GM21723 (cell line): ENCODE measurements around the gene NPC1L1.

Source experiments
- ATAC-seq: cut with Tn5 transposase; IDR thresholded peaks from one replicate; pipeline ENCODE4 v1.9.1; 2021; ENCODE audit warnings: mild to moderate bottlenecking, moderate library complexity; ENCODE audit not compliant: unreplicated experiment

NPC1L1 gene, protein sequence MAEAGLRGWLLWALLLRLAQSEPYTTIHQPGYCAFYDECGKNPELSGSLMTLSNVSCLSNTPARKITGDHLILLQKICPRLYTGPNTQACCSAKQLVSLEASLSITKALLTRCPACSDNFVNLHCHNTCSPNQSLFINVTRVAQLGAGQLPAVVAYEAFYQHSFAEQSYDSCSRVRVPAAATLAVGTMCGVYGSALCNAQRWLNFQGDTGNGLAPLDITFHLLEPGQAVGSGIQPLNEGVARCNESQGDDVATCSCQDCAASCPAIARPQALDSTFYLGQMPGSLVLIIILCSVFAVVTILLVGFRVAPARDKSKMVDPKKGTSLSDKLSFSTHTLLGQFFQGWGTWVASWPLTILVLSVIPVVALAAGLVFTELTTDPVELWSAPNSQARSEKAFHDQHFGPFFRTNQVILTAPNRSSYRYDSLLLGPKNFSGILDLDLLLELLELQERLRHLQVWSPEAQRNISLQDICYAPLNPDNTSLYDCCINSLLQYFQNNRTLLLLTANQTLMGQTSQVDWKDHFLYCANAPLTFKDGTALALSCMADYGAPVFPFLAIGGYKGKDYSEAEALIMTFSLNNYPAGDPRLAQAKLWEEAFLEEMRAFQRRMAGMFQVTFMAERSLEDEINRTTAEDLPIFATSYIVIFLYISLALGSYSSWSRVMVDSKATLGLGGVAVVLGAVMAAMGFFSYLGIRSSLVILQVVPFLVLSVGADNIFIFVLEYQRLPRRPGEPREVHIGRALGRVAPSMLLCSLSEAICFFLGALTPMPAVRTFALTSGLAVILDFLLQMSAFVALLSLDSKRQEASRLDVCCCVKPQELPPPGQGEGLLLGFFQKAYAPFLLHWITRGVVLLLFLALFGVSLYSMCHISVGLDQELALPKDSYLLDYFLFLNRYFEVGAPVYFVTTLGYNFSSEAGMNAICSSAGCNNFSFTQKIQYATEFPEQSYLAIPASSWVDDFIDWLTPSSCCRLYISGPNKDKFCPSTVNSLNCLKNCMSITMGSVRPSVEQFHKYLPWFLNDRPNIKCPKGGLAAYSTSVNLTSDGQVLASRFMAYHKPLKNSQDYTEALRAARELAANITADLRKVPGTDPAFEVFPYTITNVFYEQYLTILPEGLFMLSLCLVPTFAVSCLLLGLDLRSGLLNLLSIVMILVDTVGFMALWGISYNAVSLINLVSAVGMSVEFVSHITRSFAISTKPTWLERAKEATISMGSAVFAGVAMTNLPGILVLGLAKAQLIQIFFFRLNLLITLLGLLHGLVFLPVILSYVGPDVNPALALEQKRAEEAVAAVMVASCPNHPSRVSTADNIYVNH (N-terminal part only)

DNA sequence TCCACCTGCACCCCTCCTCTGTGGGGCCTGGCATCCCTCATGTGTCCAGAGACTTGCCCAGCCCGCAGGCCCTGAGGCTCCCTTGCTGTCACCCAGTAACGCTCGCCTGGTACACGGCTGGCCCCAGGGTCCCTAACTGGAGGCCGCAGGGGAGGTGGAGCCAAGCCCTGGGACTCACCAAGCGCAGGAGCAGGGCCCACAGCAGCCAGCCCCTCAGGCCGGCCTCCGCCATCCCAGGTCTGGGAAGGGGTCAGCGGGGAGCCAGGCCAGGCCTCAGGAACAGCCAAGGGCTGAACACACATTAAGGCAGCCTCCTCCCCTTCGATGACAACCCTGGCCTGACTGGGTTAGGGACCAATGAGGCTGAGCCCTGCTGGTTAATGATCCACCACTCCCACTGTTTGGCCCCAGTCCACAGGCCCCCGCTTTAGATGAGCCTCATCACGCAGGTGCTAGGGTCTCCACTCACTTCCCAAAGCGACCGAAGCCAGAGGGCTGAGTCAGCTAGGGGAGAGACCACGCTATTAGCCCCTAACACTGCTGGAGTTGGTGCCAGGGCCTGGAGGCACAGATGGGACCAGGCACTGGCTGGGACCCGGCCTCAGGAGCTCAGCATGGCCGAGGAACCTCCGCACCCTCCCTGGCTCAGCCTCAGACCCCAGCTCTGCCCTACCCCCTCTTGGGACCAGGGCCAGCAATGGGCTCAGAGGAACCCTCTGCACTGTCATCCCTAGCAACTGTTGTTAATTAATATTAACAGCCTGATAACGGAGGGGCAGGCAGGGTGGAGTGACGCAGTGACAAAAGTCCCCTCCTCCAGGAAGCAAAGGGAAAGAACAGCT, at the start of gene NPC1L1:
Gene NPC1L1, minus strand, starts transcription at position 303 of the 842 bp plus-strand sequence. Its CDS starts 71 bp downstream, at position 232.
- no peak for ATAC-seq

GRCh38 chr7:44590910-44591309, 49.8 kb upstream of the NPC1L1 start:
- no peak for ATAC-seq

DNA sequence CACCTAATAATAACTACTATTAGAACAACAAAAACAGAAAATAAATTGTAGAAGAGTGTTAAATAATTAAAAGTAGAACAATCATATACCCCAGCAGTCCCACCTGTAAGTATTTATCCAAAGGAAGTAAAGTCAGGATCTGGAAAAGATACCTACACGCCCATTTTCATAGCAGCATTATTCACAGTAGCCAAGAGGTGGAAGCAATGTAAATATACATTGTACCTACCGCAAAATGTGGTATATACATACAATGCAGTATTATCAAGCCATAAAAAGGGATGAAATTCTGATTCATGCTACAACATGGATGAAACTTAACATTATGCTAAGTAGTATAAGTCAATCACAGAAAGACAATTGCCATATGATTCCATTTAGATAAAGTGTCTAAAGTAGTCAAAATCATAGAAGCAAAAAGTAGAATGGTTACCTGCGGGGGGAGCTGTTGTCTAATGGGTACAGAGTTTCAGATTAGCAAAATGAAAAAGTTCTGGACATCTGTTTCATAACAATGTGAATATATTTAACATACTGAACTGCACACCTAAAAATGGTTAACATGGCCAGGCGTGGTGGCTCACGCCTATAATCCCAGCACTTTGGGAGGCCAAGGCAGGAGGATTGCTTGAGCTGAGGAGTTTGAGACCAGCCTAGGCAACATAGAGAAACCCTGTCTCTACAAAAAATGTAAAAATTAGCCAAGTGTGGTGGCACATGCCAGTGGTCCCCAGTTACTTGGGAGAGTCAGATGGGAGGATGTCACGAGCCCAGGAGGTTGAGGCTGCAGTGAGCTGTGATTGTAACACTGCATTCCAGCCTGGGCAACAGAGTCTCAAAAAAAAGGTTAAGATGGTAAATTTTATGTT, 46.9 kb upstream of the NPC1L1 start:
- peak; percentile 79 for ATAC-seq

DNA sequence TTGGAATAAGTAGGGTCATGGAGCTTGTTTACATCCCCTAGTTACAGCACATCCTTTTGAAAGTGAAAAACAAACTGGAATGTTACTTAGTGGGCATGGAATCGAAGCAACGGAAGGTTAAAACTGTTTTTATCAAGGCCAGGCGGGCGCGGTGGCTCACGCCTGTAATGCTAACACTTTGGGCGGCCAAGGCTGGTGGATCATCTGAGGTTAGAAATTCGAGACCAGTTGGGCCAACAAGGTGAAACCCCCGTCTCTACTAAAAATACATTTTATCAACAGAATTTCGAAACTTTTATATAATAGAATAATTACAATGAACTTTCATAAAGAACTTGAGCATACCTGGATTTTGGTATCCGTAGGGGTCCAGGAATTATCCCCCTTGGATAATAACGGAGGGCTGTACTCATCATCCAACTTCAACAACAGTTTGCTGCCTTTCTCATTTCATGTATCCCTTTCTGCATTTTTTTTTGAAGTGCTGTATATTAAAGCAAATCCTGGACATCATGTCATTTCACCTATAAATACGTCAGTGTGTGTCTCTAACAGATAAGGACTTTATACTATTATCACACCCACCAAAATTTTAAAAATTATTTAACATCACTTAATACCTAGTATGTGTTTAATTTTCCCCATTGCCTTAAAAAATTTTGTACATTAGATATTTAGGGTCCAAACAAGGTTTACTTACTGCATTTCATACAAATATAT, 42.2 kb upstream of the NPC1L1 start:
- no peak for ATAC-seq

DNA sequence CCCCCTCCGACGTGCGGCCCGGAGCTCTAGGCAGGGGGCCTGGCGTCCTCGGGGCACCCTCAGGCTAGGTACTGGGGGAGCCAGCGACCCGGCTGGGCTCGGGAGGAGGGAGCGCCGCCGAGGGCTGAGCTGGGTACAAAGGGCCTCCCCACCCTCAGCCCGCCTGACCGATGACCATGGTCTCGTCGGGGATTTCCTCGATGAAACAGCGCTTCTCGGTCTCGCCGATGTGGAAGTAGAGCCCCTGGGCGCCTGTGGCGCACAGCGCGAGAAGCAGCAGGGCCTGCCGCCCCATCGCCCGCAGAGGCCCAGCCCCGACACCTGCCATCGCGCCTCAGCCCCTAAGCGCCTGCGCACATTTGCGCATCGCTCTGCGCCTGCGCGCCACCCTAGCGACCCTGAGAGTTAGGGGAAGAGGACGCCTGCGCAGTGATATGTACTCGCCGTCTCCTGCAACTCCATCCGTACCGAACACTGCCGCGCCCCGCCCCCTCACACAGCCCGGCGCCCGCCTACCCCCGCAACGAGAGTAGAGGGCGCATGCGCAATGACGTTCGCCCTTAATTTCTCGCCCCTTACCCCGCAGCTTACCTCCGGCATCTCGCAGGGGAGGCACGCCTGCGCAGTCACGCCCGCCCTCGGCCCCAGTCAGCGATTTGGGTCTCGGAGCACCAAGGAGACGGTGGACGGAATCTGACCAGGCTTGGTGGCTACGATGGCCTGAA, 40.9 kb upstream of the NPC1L1 start, which contains the start of gene TMED4:
Gene TMED4, minus strand, starts transcription at position 353 of the 725 bp plus-strand sequence. Its CDS starts 25 bp downstream, at position 328.
- ATAC-seq = peak; percentile 86

- ATAC-seq = peak; percentile 38
Observed at GRCh38 chr7:44580945-44581878, 40.1 kb upstream of the NPC1L1 start.

- ATAC-seq = no peak
Observed at GRCh38 chr7:44576228-44576627, 35.1 kb upstream of the NPC1L1 start.

DNA sequence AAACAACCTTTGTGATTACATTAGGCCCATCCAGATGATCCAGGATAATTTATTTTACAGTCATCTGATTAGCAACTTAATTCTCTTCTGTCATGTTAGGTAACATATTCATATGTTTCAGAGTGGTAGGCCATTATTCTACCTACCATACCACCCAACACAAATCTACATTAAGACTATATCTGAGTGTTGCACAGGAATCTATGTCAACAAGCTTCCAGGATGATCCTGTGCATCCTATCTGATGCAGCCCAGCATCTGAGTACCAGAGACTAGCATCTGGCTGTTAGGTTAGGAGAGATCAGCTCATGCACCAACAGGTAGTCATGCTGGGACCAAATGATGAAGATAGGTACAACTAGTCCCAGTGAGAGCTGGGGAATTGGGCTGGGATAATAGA, 33.9 kb upstream of the NPC1L1 start:
- ATAC-seq = no peak

- ATAC-seq = no peak
Observed at GRCh38 chr7:44574287-44574872, 33.2 kb upstream of the NPC1L1 start.

- ATAC-seq = peak; percentile 94
Observed at GRCh38 chr7:44573464-44574286, 32.5 kb upstream of the NPC1L1 start, which contains the start of gene DDX56. Gene DDX56, minus strand, starts transcription at chr7:44573908. Its CDS starts 13 bp downstream, at chr7:44573895.

- no peak for ATAC-seq
Observed at GRCh38 chr7:44572771-44573170, 31.6 kb upstream of the NPC1L1 start.

DNA sequence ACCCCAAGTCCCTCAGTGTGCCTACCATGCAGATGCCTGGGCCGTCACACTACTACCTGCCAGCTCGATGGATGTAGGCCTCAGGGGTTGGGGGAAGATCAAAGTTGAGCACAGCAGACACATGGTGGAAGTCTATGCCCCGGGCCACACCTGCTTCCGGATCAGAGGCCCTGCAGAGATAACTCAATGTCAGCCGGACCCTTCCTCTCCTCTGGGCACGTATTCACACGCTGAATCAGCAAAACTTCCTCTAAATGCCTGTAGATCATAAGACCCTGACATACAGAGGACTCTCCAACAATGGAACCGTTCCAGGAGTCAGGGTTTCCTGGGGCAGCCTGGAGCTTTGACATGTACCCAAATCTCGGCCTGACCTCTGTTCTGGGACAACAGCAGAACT, 28.8 kb upstream of the NPC1L1 start:
- no peak for ATAC-seq

DNA sequence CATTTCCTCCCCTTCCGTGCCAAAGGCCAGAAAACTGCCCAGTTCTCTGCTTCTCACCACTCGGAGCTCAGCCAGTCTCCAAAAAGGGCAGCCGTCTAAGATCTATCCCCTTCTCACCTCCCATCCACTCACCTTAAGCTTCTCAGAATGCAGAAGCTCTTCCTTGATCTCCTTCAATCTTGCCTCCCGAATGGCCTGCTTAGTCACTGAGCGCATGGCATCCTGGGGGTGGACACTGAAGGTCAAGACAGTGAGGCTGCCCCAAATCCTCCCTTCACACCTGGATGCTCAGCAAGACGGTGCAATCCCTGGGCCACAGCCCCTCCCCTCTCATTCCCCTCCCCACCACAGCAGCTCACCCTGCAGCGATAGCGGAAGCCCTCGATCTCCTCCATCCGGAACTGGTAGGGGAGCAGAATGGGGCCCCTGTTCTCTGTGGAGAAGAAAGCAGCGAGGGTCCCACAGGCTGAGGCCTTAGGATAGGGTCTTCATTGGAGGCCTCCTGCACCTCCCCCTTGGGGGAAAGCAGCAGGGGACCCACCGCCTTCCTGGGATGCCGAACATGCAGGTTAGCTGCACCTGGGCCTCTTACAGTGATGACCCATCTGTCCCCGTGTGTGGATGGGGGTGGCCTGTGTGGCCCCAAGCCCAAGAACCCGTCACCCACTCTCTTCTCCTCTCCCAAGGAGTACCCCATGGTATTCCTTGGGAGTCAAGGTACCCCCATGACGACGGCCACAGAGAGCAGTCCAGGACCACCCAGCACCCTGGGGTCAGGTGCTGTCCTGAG, 27.8 kb upstream of the NPC1L1 start:
- ATAC-seq = no peak

- no peak for ATAC-seq
Observed at GRCh38 chr7:44567884-44568283, 26.8 kb upstream of the NPC1L1 start.
